GM06990 (cell line): ENCODE data around the gene SALL3.
"Not testable (repeated sequence)": the region's sequence is repeated elsewhere in the genome, so short reads cannot be mapped to it uniquely, and the experiment has no call there.

Experiments used
- DNase-seq: peaks from one replicate; pipeline ENCODE4 v3.0.0-alpha.2; 2011; ENCODE audit not compliant: insufficient read length; ENCODE audit errors: extremely low read depth
- H3K27me3 ChIP-seq: replicated peaks from 2 replicates; pipeline ENCODE4 v1.6.0; 2011; ENCODE audit warnings: low read length; ENCODE audit not compliant: control insufficient read depth, insufficient read depth
- H3K36me3 ChIP-seq: 2 replicates; pipeline ENCODE4 v1.5.1; 2011; ENCODE audit warnings: low read length; ENCODE audit not compliant: control insufficient read depth, insufficient read depth
- H3K4me3 ChIP-seq: replicated peaks from 2 replicates; pipeline ENCODE4 v1.5.1; 2011; ENCODE audit warnings: low read depth, mild to moderate bottlenecking, control low read depth, low read length
- TF ChIP-seq, protein P1 (sequence below): IDR thresholded peaks from 2 replicates; pipeline ENCODE4 v1.5.1; 2011; ENCODE audit warnings: low read length, control low read depth, mild to moderate bottlenecking, inconsistent platforms; ENCODE audit not compliant: insufficient read depth, poor library complexity, severe bottlenecking

SALL3 gene

DNA sequence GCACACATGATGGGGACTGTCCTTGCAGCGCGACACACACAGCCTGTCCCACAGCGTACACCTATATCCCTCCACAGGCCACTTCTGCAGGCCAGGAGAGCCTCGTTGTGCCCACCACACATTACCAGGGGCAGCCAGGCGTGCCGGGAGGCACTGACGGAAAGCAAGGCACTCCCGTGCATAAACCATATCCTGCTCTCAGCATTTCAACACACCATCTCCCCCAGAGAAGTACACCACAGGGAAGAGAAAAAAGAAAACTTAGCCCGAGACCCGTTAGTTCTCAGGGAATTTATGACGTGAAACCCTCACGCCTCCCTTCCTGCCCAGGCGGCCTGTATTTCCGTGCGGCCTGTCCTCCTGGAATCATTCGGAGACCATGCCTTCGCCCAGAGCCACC, 24.6 kb upstream of the SALL3 start:
- DNase-seq: no peak
- H3K36me3 ChIP-seq: no peaks in the 10 kb centered on the region
- no peaks in the 10 kb centered on the region for H3K27me3 ChIP-seq
- H3K4me3 ChIP-seq: no peak overlapping the region
- TF ChIP-seq, protein P1, sequence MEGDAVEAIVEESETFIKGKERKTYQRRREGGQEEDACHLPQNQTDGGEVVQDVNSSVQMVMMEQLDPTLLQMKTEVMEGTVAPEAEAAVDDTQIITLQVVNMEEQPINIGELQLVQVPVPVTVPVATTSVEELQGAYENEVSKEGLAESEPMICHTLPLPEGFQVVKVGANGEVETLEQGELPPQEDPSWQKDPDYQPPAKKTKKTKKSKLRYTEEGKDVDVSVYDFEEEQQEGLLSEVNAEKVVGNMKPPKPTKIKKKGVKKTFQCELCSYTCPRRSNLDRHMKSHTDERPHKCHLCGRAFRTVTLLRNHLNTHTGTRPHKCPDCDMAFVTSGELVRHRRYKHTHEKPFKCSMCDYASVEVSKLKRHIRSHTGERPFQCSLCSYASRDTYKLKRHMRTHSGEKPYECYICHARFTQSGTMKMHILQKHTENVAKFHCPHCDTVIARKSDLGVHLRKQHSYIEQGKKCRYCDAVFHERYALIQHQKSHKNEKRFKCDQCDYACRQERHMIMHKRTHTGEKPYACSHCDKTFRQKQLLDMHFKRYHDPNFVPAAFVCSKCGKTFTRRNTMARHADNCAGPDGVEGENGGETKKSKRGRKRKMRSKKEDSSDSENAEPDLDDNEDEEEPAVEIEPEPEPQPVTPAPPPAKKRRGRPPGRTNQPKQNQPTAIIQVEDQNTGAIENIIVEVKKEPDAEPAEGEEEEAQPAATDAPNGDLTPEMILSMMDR: no peak

DNA sequence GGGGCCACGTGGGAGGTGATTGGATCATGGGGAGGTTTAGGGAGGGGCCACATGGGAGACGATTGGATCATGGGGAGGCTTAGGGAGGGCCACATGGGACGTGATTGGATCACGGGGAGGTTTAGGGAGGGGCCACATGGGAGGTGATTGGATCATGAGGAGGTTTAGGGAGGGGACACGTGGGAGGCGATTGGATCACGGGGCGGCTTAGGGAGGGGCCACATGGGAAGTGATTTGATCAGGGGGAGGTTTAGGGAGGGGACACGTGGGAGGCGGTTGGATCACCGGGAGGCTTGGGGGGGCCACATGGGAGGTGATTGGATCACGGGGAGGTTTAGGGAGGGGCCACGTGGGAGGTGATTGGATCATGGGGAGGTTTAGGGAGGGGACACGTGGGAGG, 22.5 kb upstream of the SALL3 start:
- TF ChIP-seq, protein P1: no peak
- no peak for DNase-seq
- Histone ChIP-seq H3K27me3 (no peaks in the 10 kb centered on the region), H3K36me3 (no peaks in the 10 kb centered on the region), H3K4me3 (no peak overlapping the region)

DNA sequence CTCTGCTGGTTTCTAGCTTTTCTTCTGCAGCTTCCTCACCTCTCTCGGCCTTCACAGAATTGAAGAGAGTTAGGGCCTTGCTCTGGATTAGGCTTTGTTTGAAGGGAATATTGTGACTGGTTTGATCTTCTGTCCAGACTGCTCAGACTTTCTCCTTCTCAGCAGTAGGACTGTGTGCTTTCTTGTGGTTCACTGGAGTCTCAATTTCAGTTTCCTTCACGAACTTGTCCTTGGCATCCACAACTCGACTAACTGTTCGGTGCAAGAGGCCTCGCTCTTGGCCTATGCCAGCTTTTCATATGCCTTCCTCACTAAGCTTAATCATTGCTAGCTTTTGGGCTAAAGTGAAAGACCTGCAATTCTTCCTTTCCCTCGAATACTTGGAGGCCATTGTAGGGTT, 18.9 kb upstream of the SALL3 start:
- Histone ChIP-seq H3K36me3 (no peaks in the 10 kb centered on the region), H3K27me3 (no peaks in the 10 kb centered on the region), H3K4me3 (no peak overlapping the region)
- no peak for DNase-seq
- TF ChIP-seq, protein P1: no peak

DNA sequence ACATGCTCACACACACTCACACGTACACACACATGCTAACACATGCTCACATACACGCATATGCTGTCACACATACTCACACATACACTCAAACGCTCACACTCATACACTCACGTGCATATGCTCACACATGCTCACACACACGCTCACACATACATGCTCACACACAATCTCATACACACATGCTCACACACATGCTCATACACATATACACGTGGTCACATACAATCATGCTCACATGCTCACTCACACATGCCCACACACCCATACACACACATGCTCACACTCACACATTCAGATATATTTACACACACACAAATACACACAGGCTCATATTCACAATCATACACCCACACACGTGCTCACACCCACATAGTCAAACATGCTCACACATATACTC, 17.5 kb upstream of the SALL3 start:
- no peak for DNase-seq
- TF ChIP-seq, protein P1: no peak

DNA sequence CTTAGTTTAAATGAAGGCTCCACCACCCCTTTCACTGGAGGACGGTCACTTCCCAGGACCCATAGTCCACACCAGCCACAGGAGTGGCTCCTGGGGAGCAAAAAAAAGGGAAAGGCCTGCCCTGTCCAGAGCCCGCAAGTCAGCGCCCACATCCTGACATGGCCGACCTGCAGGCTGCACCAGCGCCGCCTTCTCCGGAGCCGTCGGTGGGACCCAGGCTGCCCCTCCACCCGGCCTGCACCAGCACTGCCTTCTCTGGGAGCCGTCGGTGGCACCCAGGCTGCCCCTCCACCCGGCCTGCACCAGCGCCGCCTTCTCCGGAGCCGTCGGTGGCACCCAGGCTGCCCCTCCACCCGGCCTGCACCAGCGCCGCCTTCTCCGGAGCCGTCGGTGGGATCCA, 14.9 kb upstream of the SALL3 start:
- H3K27me3 ChIP-seq, H3K4me3 ChIP-seq, DNase-seq, H3K36me3 ChIP-seq: not testable (repeated sequence)

More for the DNA sequence above, 17.5 kb upstream of the SALL3 start:
- Histone ChIP-seq H3K4me3 (no peak overlapping the region), H3K36me3 (no peaks in the 10 kb centered on the region), H3K27me3 (no peaks in the 10 kb centered on the region)

DNA sequence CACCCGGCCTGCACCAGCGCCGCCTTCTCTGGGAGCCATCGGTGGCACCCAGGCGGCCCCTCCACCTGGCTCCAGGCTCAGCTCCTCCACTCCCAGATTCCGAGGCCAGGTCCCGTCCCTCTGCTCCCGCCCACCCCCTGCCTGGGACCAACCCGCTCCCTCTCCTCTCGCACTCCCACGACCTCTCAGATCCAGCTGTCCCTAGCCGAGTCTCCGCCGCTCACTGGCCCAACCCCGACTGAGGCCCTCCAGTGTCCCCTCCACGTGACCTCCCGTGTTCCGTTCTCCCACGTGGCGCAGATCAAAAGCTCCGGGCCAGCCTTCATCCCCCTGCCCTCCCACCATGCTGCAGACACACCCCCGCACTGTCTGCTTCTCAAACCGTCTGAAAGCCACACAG, 14.4 kb upstream of the SALL3 start:
- DNase-seq: no peak
- TF ChIP-seq, protein P1: no peak
- H3K4me3 ChIP-seq: no peak overlapping the region
- no peaks in the 10 kb centered on the region for H3K27me3 ChIP-seq
- no peaks in the 10 kb centered on the region for H3K36me3 ChIP-seq
